Esophagus squamous epithelium (tissue), 4 donors: Measurements from ENCODE around the gene TSPO2.

Experiments used
- CTCF ChIP-seq, 6 experiments: fragments of 450-650 bp in 4 of 6; fragments of 200-600 bp in 2 of 6; sonication (generic) in 2 of 6; IDR thresholded peaks; one replicate each; pipeline ENCODE4 v1.5.1; 2016 to 2019; ENCODE audit warnings: antibody characterized with exemption in 6 of 6, mild to moderate bottlenecking in 4 of 6, moderate library complexity in 4 of 6
- POLR2A ChIP-seq, 4 donors: fragments of 450-650 bp; IDR thresholded peaks; one replicate each; pipeline ENCODE4 v1.6.1; 2017; ENCODE audit warnings: antibody characterized with exemption in 4 of 4, mild to moderate bottlenecking in 4 of 4, moderate library complexity in 3 of 4

- no peak for TF ChIP-seq CTCF (IDR thresholded peaks at IDR 0.05)
- no peak for TF ChIP-seq POLR2A (IDR thresholded peaks at IDR 0.05)
These were observed 33.7 kb downstream of the TSPO2 start for GRCh38 chr6:41075651-41076626.
